Measurements from ENCODE around the gene PIK3R2.

The PIK3R2 gene

GRCh38 chr19:18174983-18175382, 22.0 kb downstream of the PIK3R2 start:
- DNase-seq = no peak

GRCh38 chr19:18176367-18177310, 23.7 kb downstream of the PIK3R2 start:
- no peak for DNase-seq

- no peak for DNase-seq
Observed at GRCh38 chr19:18179957-18180356, 27.0 kb downstream of the PIK3R2 start.

GRCh38 chr19:18183529-18183928, 30.6 kb downstream of the PIK3R2 start:
- DNase-seq = no peak

- no peak for DNase-seq
Observed at GRCh38 chr19:18185538-18185937, 32.6 kb downstream of the PIK3R2 start.

GRCh38 chr19:18190278-18190677, 37.3 kb downstream of the PIK3R2 start:
- no peak for DNase-seq

- DNase-seq = no peak
Observed at GRCh38 chr19:18191640-18192062, 38.7 kb downstream of the PIK3R2 start.

- DNase-seq = peak; percentile 100
Observed at GRCh38 chr19:18192673-18193387, 39.9 kb downstream of the PIK3R2 start, which contains the start of gene MPV17L2. TSS of gene MPV17L2 (plus strand) at chr19:18193218. CDS start at chr19:18193282, 64 bp downstream.

GRCh38 chr19:18193388-18194180, 40.6 kb downstream of the PIK3R2 start:
- no peak for DNase-seq

GRCh38 chr19:18194181-18194530, 41.2 kb downstream of the PIK3R2 start:
- DNase-seq = no peak

GRCh38 chr19:18194554-18195238, 41.7 kb downstream of the PIK3R2 start:
- no peak for DNase-seq

GRCh38 chr19:18196511-18196845, 43.5 kb downstream of the PIK3R2 start:
- DNase-seq = no peak

GRCh38 chr19:18197306-18197705, 44.3 kb downstream of the PIK3R2 start:
- DNase-seq = no peak

GRCh38 chr19:18197941-18198340, 45.0 kb downstream of the PIK3R2 start:
- no peak for DNase-seq

GRCh38 chr19:18198374-18198773, 45.4 kb downstream of the PIK3R2 start:
- DNase-seq = no peak

GRCh38 chr19:18202397-18202777, 49.4 kb downstream of the PIK3R2 start:
- DNase-seq = no peak

- no peak for DNase-seq
Observed at GRCh38 chr19:18202778-18203407, 49.9 kb downstream of the PIK3R2 start.

- no peak for DNase-seq
Observed at GRCh38 chr19:18203408-18203862, 50.5 kb downstream of the PIK3R2 start.

GRCh38 chr19:18203863-18204393, 51.0 kb downstream of the PIK3R2 start, which contains the start of gene RAB3A:
TSS of gene RAB3A (minus strand) at chr19:18204042. CDS start at chr19:18202740, 1,302 bp downstream.
- DNase-seq = peak; percentile 100

- no peak for DNase-seq
Observed at GRCh38 chr19:18204394-18205199, 51.6 kb downstream of the PIK3R2 start.

Data from suppressor macrophage treated with lipopolysaccharide for 4 hours (primary cell).